Neural progenitor cell (in vitro differentiated cells): Measurements from ENCODE around the gene MTRFR. TPM values are rescaled to one million over a fixed set of nuclear protein-coding genes. Genes with fewer than 3 reads are reported as not detected.

ENCODE experiments used
- DNase-seq: peaks from one replicate; pipeline ENCODE4 v3.0.0-alpha.2; 2016; ENCODE audit warnings: low spot score
- H2AFZ ChIP-seq: fragments of 200-600 bp; sonication (generic); replicated peaks from 2 replicates; pipeline ENCODE4 v1.6.1; 2016; ENCODE audit warnings: antibody characterized with exemption
- H3F3A ChIP-seq: fragments of 200-600 bp; sonication (generic); 2 replicates; pipeline ENCODE4 v1.6.1; 2016; ENCODE audit warnings: antibody characterized with exemption, low read depth
- H3K27ac ChIP-seq: fragments of 200-600 bp; sonication (generic); 2 replicates; pipeline ENCODE4 v1.5.1; 2016; ENCODE audit warnings: mild to moderate bottlenecking
- H3K27me3 ChIP-seq: fragments of 200-600 bp; sonication (generic); 2 replicates; pipeline ENCODE4 v1.6.1; 2016; ENCODE audit warnings: mild to moderate bottlenecking, moderate library complexity
- H3K36me3 ChIP-seq: fragments of 200-600 bp; sonication (generic); 2 replicates; pipeline ENCODE4 v1.5.1; 2016
- H3K4me1 ChIP-seq: fragments of 200-600 bp; sonication (generic); 2 replicates; pipeline ENCODE4 v1.6.1; 2016; ENCODE audit warnings: mixed run types
- H3K4me2 ChIP-seq: fragments of 200-600 bp; sonication (generic); 2 replicates; pipeline ENCODE4 v1.6.1; 2016
- H3K4me3 ChIP-seq: fragments of 200-600 bp; sonication (generic); 2 replicates; pipeline ENCODE4 v1.5.1; 2016
- H3K79me2 ChIP-seq: fragments of 200-600 bp; sonication (generic); 2 replicates; pipeline ENCODE4 v1.6.1; 2016; ENCODE audit warnings: low read depth
- H3K9ac ChIP-seq: fragments of 200-600 bp; sonication (generic); 2 replicates; pipeline ENCODE4 v1.6.1; 2016
- H3K9me3 ChIP-seq: fragments of 200-600 bp; sonication (generic); 2 replicates; pipeline ENCODE4 v1.5.1; 2016; ENCODE audit warnings: low read depth
- H4K20me1 ChIP-seq: fragments of 200-600 bp; sonication (generic); 2 replicates; pipeline ENCODE4 v1.6.1; 2016; ENCODE audit warnings: low read depth
- H3K27ac Mint-ChIP-seq: 3 replicates; pipeline ENCODE4 v1.8.0; 2021; ENCODE audit warnings: mixed read lengths
- H3K27me3 Mint-ChIP-seq: 2 replicates; pipeline ENCODE4 v1.8.0; 2022; ENCODE audit warnings: low read depth, mild to moderate bottlenecking, inconsistent platforms, moderate library complexity, mixed read lengths; ENCODE audit not compliant: insufficient read depth
- H3K36me3 Mint-ChIP-seq: 3 replicates; pipeline ENCODE4 v1.8.0; 2021; ENCODE audit warnings: mixed read lengths
- H3K4me1 Mint-ChIP-seq: 3 replicates; pipeline ENCODE4 v1.8.0; 2021; ENCODE audit warnings: mixed read lengths
- H3K4me3 Mint-ChIP-seq: 3 replicates; pipeline ENCODE4 v1.8.0; 2021; ENCODE audit warnings: mild to moderate bottlenecking, moderate library complexity, mixed read lengths
- H3K9me3 Mint-ChIP-seq: 3 replicates; pipeline ENCODE4 v1.8.0; 2020; ENCODE audit warnings: mixed read lengths
- EZH2 ChIP-seq: fragments of 200-600 bp; sonication (generic); IDR thresholded peaks from 2 replicates; pipeline ENCODE4 v1.6.1; 2017; ENCODE audit warnings: antibody characterized with exemption, mild to moderate bottlenecking, moderate library complexity
- EZH2phosphoT487 ChIP-seq: fragments of 200-600 bp; sonication (generic); IDR thresholded peaks from 2 replicates; pipeline ENCODE4 v1.6.1; 2017; ENCODE audit warnings: antibody characterized with exemption
- total RNA-seq: library from RNA; depleted of rRNA; stranded (reverse); fragments of >200 nt; gene quantifications from 2 replicates; pipeline ENCODE4 v1.2.3, GENCODE V29; 2015; ENCODE audit warnings: low replicate concordance
- TF ChIP-seq, protein P1 (sequence below): fragments of 200-600 bp; sonication (generic); IDR thresholded peaks from 2 replicates; pipeline ENCODE4 v1.5.1; 2017; ENCODE audit warnings: antibody characterized with exemption, mild to moderate bottlenecking

The MTRFR gene
- total RNA-seq, 1 donor from 2014 or later = 12.7 TPM

DNA sequence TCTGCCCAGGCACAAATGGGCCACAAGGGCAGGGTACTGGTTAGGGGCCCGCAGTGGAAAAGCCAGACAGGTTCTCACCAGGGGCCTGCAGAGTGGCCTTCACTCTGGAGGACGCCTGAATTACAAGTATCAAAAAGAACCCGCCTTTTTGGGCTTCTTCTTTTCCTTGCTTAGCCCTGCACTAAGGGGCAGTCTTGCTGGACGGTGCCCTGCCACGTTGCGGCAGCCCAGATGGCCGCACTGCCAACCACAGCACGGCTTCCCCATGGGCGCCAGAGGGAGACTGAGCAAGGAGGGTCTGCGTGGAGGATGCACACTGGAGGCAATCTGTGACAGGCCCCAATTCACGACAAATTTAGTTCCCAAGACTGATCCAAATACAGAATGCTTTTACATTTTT lies 56.7 kb downstream of the MTRFR start:
- no peaks in the 10 kb centered on the region for H4K20me1 ChIP-seq
- no peak overlapping the region for H3K27ac Mint-ChIP-seq

DNA sequence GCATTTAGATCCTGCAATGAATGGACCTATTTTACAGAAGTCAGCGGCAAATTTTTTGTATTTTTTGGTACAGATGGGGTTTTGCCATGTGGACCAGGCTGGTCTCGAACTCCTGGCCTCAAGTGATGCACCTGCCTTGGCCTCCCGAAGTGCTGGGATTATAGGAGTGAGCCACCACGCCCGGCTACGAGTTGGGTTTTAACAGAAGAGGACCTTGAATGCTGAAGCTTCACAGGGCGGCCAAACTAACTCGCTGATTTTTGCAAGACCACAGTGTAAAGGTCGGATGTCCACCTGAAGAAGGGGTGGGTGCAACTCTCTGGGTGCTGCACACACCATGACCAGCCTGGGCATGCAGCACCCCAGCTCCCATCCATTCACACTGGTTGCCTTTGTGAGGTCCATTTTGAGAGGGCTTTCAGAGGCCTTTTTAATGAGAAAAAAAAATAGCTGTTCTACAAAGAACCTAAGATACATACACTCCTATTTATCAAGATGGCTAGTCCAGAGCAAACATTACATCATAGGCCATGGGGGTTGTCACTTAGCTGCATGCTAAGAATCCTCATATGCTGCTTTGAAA lies 60.0 kb downstream of the MTRFR start:
- Histone ChIP-seq H3K27ac (no peak overlapping the region), H3F3A (peaks cover 13% of the 10 kb centered on the region), H3K27me3 (no peaks in the 10 kb centered on the region), H4K20me1 (peaks cover 4% of the 10 kb centered on the region), H3K4me2 (no peak overlapping the region), H3K4me3 (no peak overlapping the region), H3K9me3 (no peaks in the 10 kb centered on the region), H3K4me1 (no peaks in the 10 kb centered on the region), H3K79me2 (no peaks in the 10 kb centered on the region), H3K9ac (no peak overlapping the region), H3K36me3 (peaks cover 12% of the 10 kb centered on the region), H2AFZ (no peak overlapping the region)
- H3K4me3 Mint-ChIP-seq = no peak overlapping the region
- peaks cover 4% of the 10 kb centered on the region for H3K4me1 Mint-ChIP-seq
- H3K9me3 Mint-ChIP-seq = no peaks in the 10 kb centered on the region
- H3K36me3 Mint-ChIP-seq = peaks cover 19% of the 10 kb centered on the region
- no peak overlapping the region for H3K27ac Mint-ChIP-seq
- TF ChIP-seq EZH2phosphoT487 = no peak
- TF ChIP-seq, protein P1, sequence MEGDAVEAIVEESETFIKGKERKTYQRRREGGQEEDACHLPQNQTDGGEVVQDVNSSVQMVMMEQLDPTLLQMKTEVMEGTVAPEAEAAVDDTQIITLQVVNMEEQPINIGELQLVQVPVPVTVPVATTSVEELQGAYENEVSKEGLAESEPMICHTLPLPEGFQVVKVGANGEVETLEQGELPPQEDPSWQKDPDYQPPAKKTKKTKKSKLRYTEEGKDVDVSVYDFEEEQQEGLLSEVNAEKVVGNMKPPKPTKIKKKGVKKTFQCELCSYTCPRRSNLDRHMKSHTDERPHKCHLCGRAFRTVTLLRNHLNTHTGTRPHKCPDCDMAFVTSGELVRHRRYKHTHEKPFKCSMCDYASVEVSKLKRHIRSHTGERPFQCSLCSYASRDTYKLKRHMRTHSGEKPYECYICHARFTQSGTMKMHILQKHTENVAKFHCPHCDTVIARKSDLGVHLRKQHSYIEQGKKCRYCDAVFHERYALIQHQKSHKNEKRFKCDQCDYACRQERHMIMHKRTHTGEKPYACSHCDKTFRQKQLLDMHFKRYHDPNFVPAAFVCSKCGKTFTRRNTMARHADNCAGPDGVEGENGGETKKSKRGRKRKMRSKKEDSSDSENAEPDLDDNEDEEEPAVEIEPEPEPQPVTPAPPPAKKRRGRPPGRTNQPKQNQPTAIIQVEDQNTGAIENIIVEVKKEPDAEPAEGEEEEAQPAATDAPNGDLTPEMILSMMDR = no peak
- TF ChIP-seq EZH2 = no peak
- no peaks in the 10 kb centered on the region for H3K27me3 Mint-ChIP-seq
- DNase-seq = no peak

More for the DNA sequence above, 56.7 kb downstream of the MTRFR start:
- Histone ChIP-seq H3K27me3 (no peaks in the 10 kb centered on the region), H2AFZ (no peak overlapping the region), H3K4me3 (no peak overlapping the region), H3K36me3 (peaks cover 4% of the 10 kb centered on the region), H3K9ac (no peak overlapping the region), H3F3A (peaks cover 12% of the 10 kb centered on the region), H3K79me2 (no peaks in the 10 kb centered on the region), H3K27ac (no peak overlapping the region), H3K4me2 (no peak overlapping the region), H3K9me3 (no peaks in the 10 kb centered on the region), H3K4me1 (no peaks in the 10 kb centered on the region)
- Mint-ChIP-seq H3K4me1 (no peaks in the 10 kb centered on the region), H3K36me3 (peaks cover 4% of the 10 kb centered on the region), H3K4me3 (no peak overlapping the region), H3K9me3 (no peaks in the 10 kb centered on the region), H3K27me3 (no peaks in the 10 kb centered on the region)
- DNase-seq = no peak
- TF ChIP-seq, protein P1 = no peak
- TF ChIP-seq EZH2phosphoT487 (no peak), EZH2 (no peak)

GRCh38 chr12:123305136-123305535 lies 71.9 kb downstream of the MTRFR start:
- H3K4me1 Mint-ChIP-seq = no peaks in the 10 kb centered on the region
- H3F3A ChIP-seq = no peaks in the 10 kb centered on the region
- H3K4me1 ChIP-seq = no peaks in the 10 kb centered on the region
- DNase-seq = no peak
- H4K20me1 ChIP-seq = no peaks in the 10 kb centered on the region
- H3K79me2 ChIP-seq = no peaks in the 10 kb centered on the region
- no peak overlapping the region for H3K4me3 Mint-ChIP-seq
- no peaks in the 10 kb centered on the region for H3K9me3 ChIP-seq
- no peak overlapping the region for H2AFZ ChIP-seq
- H3K36me3 ChIP-seq = peaks cover 38% of the 10 kb centered on the region
- H3K36me3 Mint-ChIP-seq = peaks cover 25% of the 10 kb centered on the region
- no peak overlapping the region for H3K4me2 ChIP-seq
- H3K9ac ChIP-seq = no peak overlapping the region
- no peaks in the 10 kb centered on the region for H3K9me3 Mint-ChIP-seq
- H3K4me3 ChIP-seq = no peak overlapping the region
- H3K27me3 Mint-ChIP-seq = no peaks in the 10 kb centered on the region
- no peak overlapping the region for H3K27ac ChIP-seq
- TF ChIP-seq, protein P1 = no peak
- TF ChIP-seq EZH2 (no peak), EZH2phosphoT487 (no peak)
- H3K27ac Mint-ChIP-seq = no peak overlapping the region
- no peaks in the 10 kb centered on the region for H3K27me3 ChIP-seq
